SK-N-SH treated with all-trans-retinoic acid at 6 μM for 48 hours (cell line): ENCODE data around the gene DPM3.

Experiments used
- ATAC-seq: fragments of 200-7000 bp; cut with Tn5 transposase; 3 replicates; pipeline ENCODE4 v1.9.1; 2020; ENCODE audit warnings: mild to moderate bottlenecking, moderate library complexity
- ARNTL ChIP-seq: fragments of 450-650 bp; formaldehyde crosslinking; IDR thresholded peaks from 2 replicates; pipeline ENCODE4 v1.5.0; 2020; ENCODE audit warnings: low read depth, mild to moderate bottlenecking, moderate library complexity, borderline replicate concordance
- BACH2 ChIP-seq: fragments of 250-450 bp; sonication (Bioruptor Pico); IDR thresholded peaks from 2 replicates; pipeline ENCODE4 v1.9.0; 2021; ENCODE audit warnings: mild to moderate bottlenecking, borderline replicate concordance
- CREB5 ChIP-seq: fragments of 250-450 bp; sonication (Bioruptor Pico); IDR thresholded peaks from 2 replicates; pipeline ENCODE4 v1.5.1; 2020; ENCODE audit warnings: low read depth, mild to moderate bottlenecking, moderate library complexity
- CSDC2 ChIP-seq: fragments of 250-450 bp; sonication (Bioruptor Pico); IDR thresholded peaks from 2 replicates; pipeline ENCODE4 v1.5.0; 2020; ENCODE audit warnings: mild to moderate bottlenecking, moderate library complexity
- CSRNP3 ChIP-seq: fragments of 250-450 bp; sonication (Bioruptor Pico); IDR thresholded peaks from 2 replicates; pipeline ENCODE4 v1.5.1; 2021; ENCODE audit warnings: mild to moderate bottlenecking, moderate library complexity
- ESRRG ChIP-seq: fragments of 250-450 bp; sonication (Bioruptor Pico); IDR thresholded peaks from 2 replicates; pipeline ENCODE4 v1.6.1; 2021; ENCODE audit warnings: mild to moderate bottlenecking
- GLIS3 ChIP-seq: fragments of 250-450 bp; sonication (Bioruptor Pico); IDR thresholded peaks from 2 replicates; pipeline ENCODE4 v1.5.0; 2020; ENCODE audit warnings: mild to moderate bottlenecking, moderate library complexity
- ISL1 ChIP-seq: fragments of 250-450 bp; sonication (Bioruptor Pico); IDR thresholded peaks from 2 replicates; pipeline ENCODE4 v2.1.2; 2022; ENCODE audit warnings: mild to moderate bottlenecking, moderate library complexity
- OSR1 ChIP-seq: fragments of 250-450 bp; sonication (Bioruptor Pico); IDR thresholded peaks from 2 replicates; pipeline ENCODE4 v1.8.0; 2022; ENCODE audit warnings: moderate library complexity, mild to moderate bottlenecking, inconsistent platforms
- POU6F1 ChIP-seq: fragments of 250-450 bp; sonication (Bioruptor Pico); IDR thresholded peaks from 2 replicates; pipeline ENCODE4 v1.8.0; 2021; ENCODE audit warnings: low read depth, mild to moderate bottlenecking, moderate library complexity, borderline replicate concordance
- RARB ChIP-seq: fragments of 250-450 bp; sonication (Bioruptor Pico); IDR thresholded peaks from 2 replicates; pipeline ENCODE4 v1.8.0; 2021; ENCODE audit warnings: mild to moderate bottlenecking, moderate library complexity
- SNAI2 ChIP-seq: fragments of 250-450 bp; sonication (Bioruptor Pico); IDR thresholded peaks from 2 replicates; pipeline ENCODE4 v1.5.0; 2020; ENCODE audit warnings: mild to moderate bottlenecking, moderate library complexity
- TOX ChIP-seq: fragments of 250-450 bp; sonication (Bioruptor Pico); IDR thresholded peaks from 2 replicates; pipeline ENCODE4 v1.8.0; 2021; ENCODE audit warnings: mild to moderate bottlenecking, moderate library complexity, borderline replicate concordance
- TSHZ2 ChIP-seq: fragments of 250-450 bp; sonication (Bioruptor Pico); IDR thresholded peaks from 2 replicates; pipeline ENCODE4 v1.5.0; 2020; ENCODE audit warnings: mild to moderate bottlenecking, moderate library complexity
- ZC3H10 ChIP-seq: fragments of 250-450 bp; sonication (Bioruptor Pico); IDR thresholded peaks from 2 replicates; pipeline ENCODE4 v1.5.1; 2021; ENCODE audit warnings: mild to moderate bottlenecking, moderate library complexity
- ZNF70 ChIP-seq: fragments of 450-650 bp; formaldehyde crosslinking; IDR thresholded peaks from 2 replicates; pipeline ENCODE4 v1.5.0; 2020; ENCODE audit warnings: mild to moderate bottlenecking, moderate library complexity
- ZNF8 ChIP-seq: fragments of 450-650 bp; formaldehyde crosslinking; IDR thresholded peaks from 2 replicates; pipeline ENCODE4 v1.5.0; 2020; ENCODE audit warnings: mild to moderate bottlenecking, moderate library complexity

DPM3 gene

GRCh38 chr1:155174324-155175280 lies 34.3 kb upstream of the DPM3 start:
- peak; percentile 3 for ATAC-seq
- no peak for TF ChIP-seq BACH2 (CRISPR knock-in tag)
- TF ChIP-seq ISL1 (CRISPR knock-in tag), result no peak

GRCh38 chr1:155173478-155174323 lies 33.4 kb upstream of the DPM3 start, which contains the start of gene TRIM46:
Gene TRIM46 (plus strand): TSS chr1:155173849. CDS start chr1:155173967, 118 bp downstream.
- peak; percentile 43 for ATAC-seq
- TF ChIP-seq CREB5 (no peak), RARB (CRISPR knock-in tag) (no peak), TOX (CRISPR knock-in tag) (no peak)

- TF ChIP-seq CSDC2 (CRISPR knock-in tag) (no peak), POU6F1 (CRISPR knock-in tag) (no peak), SNAI2 (CRISPR knock-in tag) (no peak)
- peak; percentile 78 for ATAC-seq
These were observed 32.6 kb upstream of the DPM3 start, which contains the start of gene KRTCAP2 for GRCh38 chr1:155172732-155173477. Gene KRTCAP2 (minus strand): TSS chr1:155173304. CDS start chr1:155173224, 80 bp downstream.

- TF ChIP-seq ZNF70 (CRISPR knock-in tag) (peak; percentile 91), TOX (CRISPR knock-in tag) (no peak)
- no peak; the same call in 2 of the 3 replicates for ATAC-seq
These were observed 31.8 kb upstream of the DPM3 start for GRCh38 chr1:155171836-155172731.

GRCh38 chr1:155170806-155171205 lies 30.5 kb upstream of the DPM3 start:
- no peak for ATAC-seq
- TF ChIP-seq GLIS3 (CRISPR knock-in tag) (no peak), ISL1 (CRISPR knock-in tag) (no peak), SNAI2 (CRISPR knock-in tag) (no peak)

- no peak for ATAC-seq
- no peak for TF ChIP-seq ESRRG (CRISPR knock-in tag)
- TF ChIP-seq CSRNP3, result no peak
- TF ChIP-seq ZNF70 (CRISPR knock-in tag), result no peak
- TF ChIP-seq OSR1, result no peak
- no peak for TF ChIP-seq TSHZ2 (CRISPR knock-in tag)
- no peak for TF ChIP-seq ZC3H10 (CRISPR knock-in tag)
- TF ChIP-seq GLIS3 (CRISPR knock-in tag), result no peak
- no peak for TF ChIP-seq ARNTL (CRISPR knock-in tag)
- TF ChIP-seq CSDC2 (CRISPR knock-in tag), result no peak
- no peak for TF ChIP-seq ZNF8 (CRISPR knock-in tag)
- TF ChIP-seq SNAI2 (CRISPR knock-in tag), result no peak
- TF ChIP-seq ISL1 (CRISPR knock-in tag), result no peak
These were observed 29.9 kb upstream of the DPM3 start for GRCh38 chr1:155170101-155170785.
